Mucosa of descending colon (tissue), 3 donors: Measurements from ENCODE around the gene C1QTNF4. TPM values are rescaled to one million over a fixed set of nuclear protein-coding genes. Genes with fewer than 3 reads are reported as not detected.

Experiments
- ATAC-seq: fragments of 200-7000 bp; cut with Tn5 transposase; one replicate; pipeline ENCODE4 v1.9.1; 2020; ENCODE audit warnings: mild to moderate bottlenecking, moderate library complexity
- DNase-seq, 3 donors: peaks; one replicate each; pipeline ENCODE4 v3.0.0-alpha.2; 2020
- H3K36me3 ChIP-seq: fragments of 200-600 bp; one replicate; pipeline ENCODE4 v1.8.0; 2021; ENCODE audit warnings: low read depth, mild to moderate bottlenecking
- H3K4me1 ChIP-seq: fragments of 200-600 bp; one replicate; pipeline ENCODE4 v1.8.0; 2021; ENCODE audit warnings: low read depth, mild to moderate bottlenecking
- H3K4me3 ChIP-seq: fragments of 200-600 bp; one replicate; pipeline ENCODE4 v1.8.0; 2021; ENCODE audit warnings: mild to moderate bottlenecking
- H3K9me3 ChIP-seq: fragments of 200-600 bp; one replicate; pipeline ENCODE4 v1.8.0; 2021; ENCODE audit warnings: mild to moderate bottlenecking
- CTCF ChIP-seq: fragments of 200-600 bp; IDR thresholded peaks from one replicate; pipeline ENCODE4 v1.8.0; 2022; ENCODE audit warnings: antibody characterized with exemption, mild to moderate bottlenecking
- intact Hi-C, 2 donors: fragments of 100-400 bp; cut with DNase I in 1 of 2; cut with micrococcal nuclease in 1 of 2; formaldehyde crosslinking; loops; one replicate each; pipeline versions ENCODE4 v1.11.0 to v1.11.1; 2022; cut with DNase I, micrococcal nuclease
- total RNA-seq, 3 donors: library from RNA; stranded (reverse); fragmentation: NEBNext Ultra II Directional in 2 of 3; extraction: Animal tissue kit (Norgen Biotek cat#: 25700) in 2 of 3; gene quantifications; one replicate each; pipeline versions ENCODE4 v1.2.1 to v1.2.4, GENCODE V29; 2021 to 2023
- donor health status: DM: no; HTN: no; CAD: no; lungs with moderate emphysema.
- donor health status: DM: no; HTN: no; CAD: no.
- donor health status: DM: no; HTN: yes; CAD: no.

The C1QTNF4 gene
- total RNA-seq, 3 donors from 2014 or later = 0.17 to 3.5 (median 0.34) TPM

GRCh38 chr11:47592970-47593369 is 1.2 kb downstream of the C1QTNF4 start:
- ATAC-seq = no peak
- Histone ChIP-seq H3K9me3 (no peaks in the 10 kb centered on the region), H3K36me3 (no peaks in the 10 kb centered on the region), H3K4me1 (peaks cover 7% of the 10 kb centered on the region), H3K4me3 (no peak overlapping the region)
- no peak for TF ChIP-seq CTCF
- no peak for DNase-seq
- intact Hi-C loops = no loop called here

DNA sequence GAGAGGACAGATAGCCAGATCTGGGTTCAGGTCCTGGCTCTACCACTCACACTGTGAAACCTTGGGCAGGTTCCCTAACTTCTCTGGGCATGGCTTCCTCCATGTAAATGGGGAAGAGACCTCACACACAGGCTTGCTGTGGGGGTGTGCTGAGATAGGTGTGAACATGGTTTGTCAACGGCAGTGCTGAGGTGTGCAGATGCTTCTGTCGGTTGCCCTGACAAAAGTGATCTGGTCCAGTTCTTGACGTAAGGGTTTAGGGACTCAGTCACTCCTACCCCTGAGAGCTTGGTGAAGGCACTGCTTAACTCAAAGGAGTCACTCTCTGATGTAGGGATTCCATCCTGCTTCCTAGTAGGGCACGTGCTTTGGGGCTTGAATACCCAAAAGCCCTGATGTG is 2.0 kb downstream of the C1QTNF4 start:
- no peak for DNase-seq
- no peaks in the 10 kb centered on the region for H3K36me3 ChIP-seq

GRCh38 chr11:47591764-47592163 is 2.4 kb downstream of the C1QTNF4 start:
- Histone ChIP-seq H3K36me3 (no peaks in the 10 kb centered on the region), H3K4me3 (no peak overlapping the region), H3K9me3 (no peaks in the 10 kb centered on the region), H3K4me1 (peaks cover 7% of the 10 kb centered on the region)
- no peak for TF ChIP-seq CTCF
- intact Hi-C loops = no loop called here
- DNase-seq = no peak
- ATAC-seq = no peak

More for the DNA sequence above, 2.0 kb downstream of the C1QTNF4 start:
- Histone ChIP-seq H3K4me1 (peaks cover 7% of the 10 kb centered on the region), H3K4me3 (no peak overlapping the region), H3K9me3 (no peaks in the 10 kb centered on the region)
- TF ChIP-seq CTCF = no peak
- no peak for ATAC-seq
- intact Hi-C loops = no loop called here

- no peak for DNase-seq
- no peak for ATAC-seq
- Histone ChIP-seq H3K36me3 (no peaks in the 10 kb centered on the region), H3K4me3 (no peak overlapping the region), H3K4me1 (peaks cover 7% of the 10 kb centered on the region), H3K9me3 (no peaks in the 10 kb centered on the region)
- intact Hi-C loops = no loop called here
- TF ChIP-seq CTCF = no peak
Measured at GRCh38 chr11:47589977-47590861, 4.0 kb downstream of the C1QTNF4 start.

GRCh38 chr11:47589584-47589976 is 4.6 kb downstream of the C1QTNF4 start:
- peak; percentile 41 for ATAC-seq
- peaks cover 7% of the 10 kb centered on the region for H3K4me1 ChIP-seq
- intact Hi-C loops = no loop called here
- TF ChIP-seq CTCF = no peak
- H3K4me3 ChIP-seq = no peak overlapping the region
- no peaks in the 10 kb centered on the region for H3K36me3 ChIP-seq
- DNase-seq = peak in 2 of 3 donors; percentile 11 to 37
- H3K9me3 ChIP-seq = no peaks in the 10 kb centered on the region
